ENCODE measurements around the gene BAZ2B.

The BAZ2B gene

DNA sequence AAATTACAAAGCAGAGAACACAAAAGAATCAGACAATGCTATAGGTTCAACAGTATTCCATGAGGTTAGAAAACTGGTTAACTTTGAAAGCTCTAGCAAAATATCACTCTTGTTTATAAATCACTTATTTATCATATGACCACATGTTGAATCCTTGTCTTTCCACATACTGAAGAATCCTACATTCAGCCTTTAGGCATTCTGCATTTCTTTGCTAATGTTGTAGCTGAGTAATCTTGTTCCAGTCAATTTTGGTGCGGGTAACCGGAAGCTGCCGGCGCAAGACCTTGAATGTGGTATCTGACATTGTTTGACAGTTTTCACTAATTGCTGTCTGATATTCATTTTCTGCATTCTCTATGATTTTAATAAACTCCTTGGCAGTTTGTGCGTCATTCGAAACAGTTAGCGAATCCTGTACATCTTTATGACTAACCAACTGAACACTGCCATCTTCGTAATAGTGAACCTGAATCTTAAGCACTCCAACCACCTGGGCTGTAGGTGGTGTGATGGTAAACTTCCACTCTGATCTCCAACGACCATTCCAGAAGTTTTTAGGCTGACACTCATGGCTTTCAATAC is 154.1 kb downstream of the BAZ2B start:
- no peak for DNase-seq (ENCODE audit: low spot score)

DNA sequence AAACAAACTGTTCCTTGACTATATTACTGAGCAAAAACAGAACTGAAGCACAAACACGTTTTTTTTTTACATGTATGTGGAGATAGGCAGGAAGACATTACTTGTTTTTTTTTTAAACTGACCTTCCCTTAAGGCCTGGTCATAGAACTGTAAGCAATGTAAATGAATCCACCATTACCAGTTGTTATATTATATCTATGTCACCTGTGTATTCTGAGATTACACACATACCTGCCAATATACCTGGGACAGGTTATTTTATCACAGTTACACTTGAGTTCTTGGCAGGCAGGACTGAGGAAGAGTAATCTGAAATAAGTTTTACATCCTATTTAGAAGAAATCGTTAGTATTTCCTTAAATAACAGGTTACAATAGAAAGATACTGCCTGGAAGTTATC is 155.3 kb downstream of the BAZ2B start:
- DNase-seq (ENCODE audit: low spot score), result no peak

DNA sequence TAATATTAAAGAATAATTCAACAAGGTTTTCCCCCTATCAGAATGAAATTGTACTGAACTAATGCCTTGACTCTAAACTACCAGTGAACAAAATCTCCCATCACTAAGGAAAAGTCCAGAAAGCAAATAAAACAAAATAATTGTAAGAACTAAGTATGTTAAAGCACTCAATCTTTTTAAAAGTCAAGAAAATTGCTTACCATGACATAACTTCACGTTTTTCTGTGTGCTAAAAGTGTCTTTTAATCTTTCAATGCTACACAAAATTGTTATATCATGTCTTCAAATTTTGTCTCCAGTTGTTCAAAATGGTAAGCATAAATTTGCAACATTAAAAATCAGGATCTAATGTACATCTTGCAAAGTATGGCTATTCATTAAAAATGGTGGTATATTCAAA is 156.1 kb downstream of the BAZ2B start:
- no peak for DNase-seq (ENCODE audit: low spot score)

DNA sequence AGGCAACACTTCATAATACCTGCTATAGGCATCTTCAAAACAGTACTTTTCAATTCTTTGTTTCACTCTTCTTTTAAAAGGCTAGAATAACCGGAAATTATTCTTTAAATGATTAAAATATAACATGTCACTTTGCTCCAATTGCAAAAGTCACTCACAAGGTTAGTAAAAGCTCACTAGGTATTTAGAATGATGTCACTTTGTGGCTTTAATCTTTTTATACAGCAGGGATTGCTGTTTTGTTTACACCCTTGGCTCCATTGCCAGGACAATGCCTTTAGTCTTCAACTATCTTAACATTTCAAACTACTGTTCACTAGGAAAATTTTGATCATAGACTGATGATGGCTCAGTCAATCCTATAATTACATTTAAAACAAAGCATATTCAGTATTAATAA is 157.1 kb downstream of the BAZ2B start:
- DNase-seq (ENCODE audit: low spot score), result no peak

DNA sequence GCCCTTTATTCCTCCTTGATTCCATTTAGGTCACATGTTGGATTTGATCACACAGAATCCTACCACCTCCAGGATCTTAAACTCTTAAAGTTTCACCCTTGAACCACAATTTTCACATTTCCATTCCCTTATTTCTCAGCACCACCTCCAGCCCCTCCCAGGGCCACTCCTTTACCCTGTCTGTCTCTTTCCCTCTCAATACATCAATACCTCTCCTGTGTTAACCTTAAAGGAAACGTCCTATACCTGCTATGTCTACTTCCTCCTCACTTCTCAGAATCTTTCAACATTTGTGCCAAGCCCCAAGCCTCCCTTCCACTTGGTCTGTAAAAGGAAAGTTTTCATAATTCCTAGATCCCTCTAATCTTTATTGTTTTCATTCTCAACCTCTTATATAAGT is 158.8 kb downstream of the BAZ2B start:
- DNase-seq (ENCODE audit: low spot score), result no peak

DNA sequence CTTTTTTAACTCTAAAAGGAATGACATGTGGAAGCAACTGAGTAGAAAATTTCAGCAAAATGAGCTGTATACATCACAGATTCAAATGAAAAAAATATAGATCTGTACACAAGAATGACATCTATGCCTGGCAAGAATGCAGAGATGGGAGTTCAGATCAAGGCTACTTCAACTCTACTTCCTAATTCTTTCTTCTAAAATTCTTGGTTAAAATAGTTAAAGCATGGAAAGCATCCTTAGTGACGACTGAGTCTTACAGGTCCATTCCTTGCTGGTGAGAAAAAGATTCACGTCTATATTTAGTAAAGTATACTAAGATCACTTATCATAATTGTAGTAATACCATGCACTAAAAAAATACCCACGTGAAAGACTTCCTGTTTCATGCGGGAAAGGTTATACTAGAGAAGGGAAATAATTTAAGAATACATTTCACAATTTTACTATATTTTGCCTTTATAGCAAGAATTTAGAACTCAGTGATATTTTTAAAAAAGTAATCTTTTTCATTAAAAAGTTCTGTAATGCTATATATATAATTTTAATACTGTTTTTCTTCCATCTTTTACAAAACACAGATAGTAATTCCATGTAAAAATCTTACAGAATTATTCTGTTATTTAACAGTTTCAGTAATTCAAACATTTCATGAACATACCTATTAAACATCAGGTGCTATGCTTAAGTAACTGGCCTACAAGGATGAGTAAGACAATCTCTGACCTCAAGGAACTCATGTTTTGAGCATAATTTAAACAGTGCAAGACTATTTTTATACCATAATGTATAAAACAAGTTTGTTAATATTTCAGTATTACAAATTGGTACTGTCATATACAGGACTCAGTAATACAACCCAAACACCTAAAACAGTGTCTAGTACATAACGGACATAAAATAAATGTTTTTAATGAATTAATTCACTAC is 159.6 kb downstream of the BAZ2B start:
- DNase-seq (ENCODE audit: low spot score), result no peak

DNA sequence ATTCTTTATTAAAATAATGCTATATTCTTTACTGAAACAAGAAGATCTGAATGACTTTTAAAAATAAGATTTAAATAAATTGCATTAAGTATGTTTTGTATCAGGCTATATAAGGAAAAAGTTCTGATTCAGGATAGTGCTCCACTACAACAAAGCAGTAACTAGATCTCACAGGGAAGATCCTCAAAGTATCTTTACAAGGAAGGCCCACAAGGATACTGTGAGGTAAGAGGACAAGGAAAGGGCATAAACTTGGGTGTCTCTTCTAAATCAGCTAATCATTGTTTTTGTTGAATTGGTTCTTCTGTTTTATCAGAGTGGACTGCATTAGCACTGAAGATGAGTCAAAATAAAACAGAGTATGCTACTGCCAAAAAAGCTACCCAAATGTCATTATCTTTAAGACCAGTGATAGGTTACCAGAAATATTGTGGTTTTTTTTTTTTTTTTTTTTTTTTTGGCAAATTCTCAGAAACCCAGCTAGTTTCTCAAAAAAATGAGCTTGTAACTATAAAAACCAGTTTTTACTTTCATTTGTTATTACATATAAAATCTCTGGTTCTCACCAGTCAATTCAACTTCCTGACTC is 160.9 kb downstream of the BAZ2B start:
- no peak for DNase-seq (ENCODE audit: low spot score)

DNA sequence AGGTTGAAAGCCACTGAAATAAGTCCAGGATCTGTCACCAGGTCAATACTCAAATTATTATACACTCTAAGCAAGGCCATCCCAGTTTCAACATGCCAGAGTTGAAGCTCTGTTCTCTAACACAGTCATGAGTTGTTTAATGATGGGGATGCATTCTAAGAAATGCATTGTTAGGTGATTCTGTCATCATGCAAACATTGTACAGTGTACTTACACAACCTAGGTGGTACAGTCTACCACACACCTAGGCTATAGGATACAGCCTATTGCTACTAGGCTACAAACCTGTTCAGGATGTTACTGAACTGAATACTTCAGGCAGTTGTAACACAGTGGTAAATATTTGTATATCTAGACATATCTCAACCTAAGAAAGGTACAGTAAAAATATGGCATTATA is 162.2 kb downstream of the BAZ2B start:
- DNase-seq (ENCODE audit: low spot score), result no peak

DNA sequence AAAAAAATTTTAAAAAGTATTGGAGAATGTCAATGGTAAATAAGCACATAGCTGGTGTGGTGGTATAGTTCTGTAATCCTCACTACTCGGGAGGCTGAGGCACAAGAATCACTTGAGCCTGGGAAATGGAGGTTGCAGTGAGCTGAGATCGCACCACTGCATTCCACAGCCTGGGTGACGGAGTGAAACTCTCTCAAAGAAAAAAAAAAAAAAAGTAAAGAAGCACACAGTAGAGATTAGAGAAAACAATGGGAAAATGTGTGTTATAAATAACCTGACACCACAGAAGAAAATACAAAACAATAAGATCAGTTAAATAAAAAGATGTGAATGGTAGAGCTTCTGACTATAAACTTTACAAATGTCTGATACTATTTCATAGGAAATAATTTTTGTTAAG is 166.2 kb downstream of the BAZ2B start:
- no peak for DNase-seq (ENCODE audit: low spot score)

DNA sequence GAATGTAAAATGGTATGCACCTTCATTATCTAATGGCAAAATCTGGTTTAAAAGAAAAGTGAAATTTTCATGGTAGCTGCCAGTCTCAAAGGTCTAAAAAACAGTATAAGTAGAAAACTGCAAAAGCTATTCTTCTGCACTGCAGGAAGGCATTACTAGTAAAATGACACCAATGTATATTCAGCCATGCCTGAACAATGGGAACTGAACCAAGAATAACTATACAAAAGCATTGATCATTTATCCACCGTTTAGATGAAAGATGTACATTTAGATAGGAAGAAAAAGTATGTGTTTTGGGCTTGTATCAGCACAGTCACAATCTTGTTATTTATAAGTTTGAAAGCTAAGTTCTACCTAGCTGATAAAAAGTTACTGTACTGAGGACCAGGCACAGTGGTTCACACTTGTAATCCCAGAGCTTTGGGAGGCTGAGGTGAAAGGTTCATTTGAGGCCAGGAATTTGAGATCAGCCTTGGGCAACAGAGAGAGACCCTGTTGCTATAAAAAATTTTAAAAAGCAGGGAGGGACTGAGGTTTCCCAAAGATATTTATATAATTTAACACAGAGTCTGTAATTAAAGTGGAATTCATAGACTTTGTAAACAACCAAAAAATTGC is 166.7 kb downstream of the BAZ2B start:
- DNase-seq (ENCODE audit: low spot score), result no peak

DNA sequence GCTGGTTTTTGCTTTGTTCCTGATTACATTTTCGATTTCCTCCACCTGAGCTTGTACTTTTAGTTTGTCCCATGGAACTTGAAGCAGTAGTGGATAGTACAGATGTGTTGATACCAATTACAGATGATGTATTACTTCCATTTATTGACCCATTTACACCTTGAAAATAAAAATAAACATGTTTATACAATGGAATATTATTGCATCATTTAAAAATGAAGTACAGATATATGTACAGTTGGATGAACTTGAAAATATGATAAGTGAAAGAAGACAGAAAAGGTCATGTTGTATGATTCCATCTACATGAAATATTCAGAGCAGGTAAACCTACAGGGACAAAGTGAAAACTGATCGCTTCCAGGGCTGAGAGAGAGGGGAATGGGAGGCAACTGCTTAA is 169.5 kb downstream of the BAZ2B start:
- no peak for DNase-seq (ENCODE audit: low spot score)

DNA sequence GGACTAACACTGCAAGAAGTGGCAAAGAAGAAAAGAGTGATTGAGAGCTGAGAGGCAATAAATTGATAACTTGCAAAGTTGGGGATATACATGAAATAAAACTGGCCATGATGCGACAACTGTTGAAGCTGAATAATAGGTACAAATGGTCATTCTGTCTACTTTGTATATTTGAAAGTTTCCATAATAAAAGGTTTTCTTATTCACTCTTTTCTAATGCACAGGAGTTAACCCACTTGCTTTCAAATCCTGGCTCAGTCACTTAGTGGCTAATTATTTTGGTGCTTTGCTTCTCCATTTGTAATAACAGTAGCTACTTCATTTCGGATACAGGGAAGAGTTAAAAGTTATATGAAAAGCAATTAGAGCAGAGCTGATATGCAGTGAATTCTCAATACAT is 170.1 kb downstream of the BAZ2B start:
- DNase-seq (ENCODE audit: low spot score), result no peak

DNA sequence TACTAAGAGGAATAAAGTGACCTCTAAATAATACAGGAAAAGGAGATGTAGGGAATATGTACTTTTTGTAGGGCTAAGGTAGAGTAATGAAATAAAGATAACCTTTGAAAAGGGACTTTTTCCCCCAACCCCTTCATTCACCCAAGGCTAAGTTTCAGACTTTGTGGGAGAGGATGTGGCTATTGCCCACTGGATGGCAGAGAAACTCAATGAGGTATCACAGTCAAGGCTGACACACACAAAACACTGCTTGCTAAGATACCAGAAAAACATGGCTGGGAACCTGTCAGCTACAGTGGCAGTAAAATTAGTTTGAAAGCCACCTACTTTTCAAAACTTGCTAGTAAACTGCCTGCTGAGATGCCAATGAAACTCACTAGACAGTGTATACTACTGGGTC is 171.0 kb downstream of the BAZ2B start:
- DNase-seq (ENCODE audit: low spot score), result no peak

DNA sequence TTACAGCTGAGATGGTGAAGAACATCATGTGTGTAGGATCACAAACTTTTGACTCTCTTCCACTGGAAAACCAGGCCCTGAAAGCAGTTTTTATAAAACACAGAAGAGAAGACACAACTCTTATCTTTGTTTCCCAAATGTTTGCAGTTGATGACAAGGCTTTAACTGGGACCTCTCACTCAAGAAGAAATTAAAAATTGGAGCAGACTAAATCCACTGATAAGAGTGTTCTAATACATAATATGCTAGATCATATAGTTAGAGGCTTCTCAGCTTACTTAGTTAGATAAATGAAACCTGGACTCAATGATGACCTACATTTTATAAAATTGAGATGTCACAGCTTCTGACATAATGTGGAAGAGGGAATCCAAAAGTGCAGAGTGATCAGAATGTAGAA is 171.6 kb downstream of the BAZ2B start:
- DNase-seq (ENCODE audit: low spot score), result no peak

DNA sequence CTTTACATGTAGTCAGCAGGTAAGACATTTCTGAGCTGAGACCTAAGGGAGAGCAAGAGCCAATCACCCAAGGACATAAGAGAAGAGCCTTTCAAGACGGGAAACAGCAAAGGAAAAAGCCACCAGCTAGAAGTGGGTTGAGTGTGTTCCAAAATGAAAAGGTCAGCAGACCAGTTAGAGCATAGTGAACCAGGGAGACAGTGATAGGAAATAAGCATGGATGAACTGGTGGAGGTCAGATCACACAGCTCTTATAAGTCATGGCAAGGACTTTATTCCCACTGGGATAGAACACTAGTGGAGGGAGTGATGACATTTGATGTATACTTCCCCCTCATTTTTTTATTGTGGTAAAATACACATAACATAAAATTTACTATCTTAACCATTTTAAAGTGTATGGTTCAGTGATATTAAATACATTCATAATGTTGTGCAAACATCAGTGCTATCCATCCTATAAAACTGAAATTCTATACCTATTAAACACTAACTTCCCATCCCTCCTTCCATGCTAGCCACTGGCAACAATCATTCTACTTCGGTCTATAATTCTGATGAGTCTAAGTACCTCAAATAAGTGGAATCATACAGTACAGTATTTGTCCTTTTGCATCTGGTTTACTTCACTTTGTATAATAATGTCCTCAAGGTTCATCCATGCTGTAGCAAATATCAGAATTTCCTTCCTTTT is 174.0 kb downstream of the BAZ2B start:
- DNase-seq (ENCODE audit: low spot score), result no peak

DNA sequence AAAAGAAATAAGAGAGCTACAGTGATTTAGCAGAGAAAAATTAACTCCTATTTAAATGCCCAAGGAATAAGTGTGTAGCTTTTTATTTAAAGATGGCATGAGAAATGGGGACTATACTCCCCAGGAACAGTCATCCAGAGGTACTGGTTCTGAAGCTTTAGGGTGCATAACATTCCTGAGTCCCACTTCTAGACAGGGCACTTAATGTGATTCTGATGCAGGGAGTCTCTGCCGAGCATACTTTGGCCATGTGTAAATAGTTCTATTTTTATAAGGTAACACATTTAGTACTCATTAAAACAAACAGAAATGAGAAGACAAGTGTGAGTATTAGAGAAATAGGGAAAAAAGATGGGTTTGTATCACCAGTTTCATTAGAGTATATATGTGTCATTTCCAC is 175.2 kb downstream of the BAZ2B start:
- no peak for DNase-seq (ENCODE audit: low spot score)

DNA sequence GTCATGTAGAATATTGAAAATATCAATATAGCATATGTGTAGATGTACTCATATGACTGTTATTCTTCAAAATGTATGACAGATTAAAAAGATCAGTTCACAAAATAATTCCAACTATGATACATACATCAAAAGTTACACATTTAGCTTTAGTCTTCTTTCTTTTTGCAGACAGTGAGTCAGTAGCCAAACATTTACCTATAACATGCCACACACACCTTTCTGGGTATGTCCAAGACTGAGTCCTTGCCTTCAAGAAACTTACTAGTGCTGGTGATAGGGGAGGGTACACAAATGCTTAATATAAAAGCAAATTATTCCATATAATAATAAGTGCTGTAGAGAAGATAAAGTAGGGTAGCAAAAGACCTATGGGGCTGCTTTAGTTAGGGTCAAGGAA is 176.9 kb downstream of the BAZ2B start:
- DNase-seq (ENCODE audit: low spot score), result no peak

DNA sequence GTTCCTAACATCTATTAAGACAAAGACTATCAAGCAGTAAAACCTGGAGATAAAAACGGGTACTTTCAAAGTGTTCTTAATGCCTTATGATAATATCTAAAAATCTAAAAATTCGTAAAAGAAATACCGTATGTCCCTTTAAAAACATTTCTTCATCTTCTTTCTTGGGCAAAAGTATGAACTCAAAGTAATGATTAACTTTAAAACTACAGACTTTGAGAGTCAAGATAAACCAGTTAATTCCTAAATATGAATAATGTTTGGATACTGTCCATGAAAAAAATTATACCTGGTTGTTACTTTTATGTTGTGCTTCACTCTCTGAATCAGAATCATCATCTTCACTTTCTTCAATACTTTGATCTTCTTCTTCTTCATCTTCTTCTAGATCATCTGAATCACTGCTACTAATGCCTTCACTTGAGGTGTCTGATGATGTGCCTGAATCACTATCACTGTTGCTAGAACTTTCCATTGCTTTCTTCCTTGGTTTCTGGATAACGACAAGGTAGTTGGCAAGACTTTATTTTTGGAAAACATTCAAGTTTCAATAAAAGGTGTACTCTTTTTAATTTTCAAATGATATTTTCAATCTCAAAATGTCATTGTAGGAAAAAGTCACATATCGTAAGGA is 177.5 kb downstream of the BAZ2B start:
- DNase-seq (ENCODE audit: low spot score), result no peak

DNA sequence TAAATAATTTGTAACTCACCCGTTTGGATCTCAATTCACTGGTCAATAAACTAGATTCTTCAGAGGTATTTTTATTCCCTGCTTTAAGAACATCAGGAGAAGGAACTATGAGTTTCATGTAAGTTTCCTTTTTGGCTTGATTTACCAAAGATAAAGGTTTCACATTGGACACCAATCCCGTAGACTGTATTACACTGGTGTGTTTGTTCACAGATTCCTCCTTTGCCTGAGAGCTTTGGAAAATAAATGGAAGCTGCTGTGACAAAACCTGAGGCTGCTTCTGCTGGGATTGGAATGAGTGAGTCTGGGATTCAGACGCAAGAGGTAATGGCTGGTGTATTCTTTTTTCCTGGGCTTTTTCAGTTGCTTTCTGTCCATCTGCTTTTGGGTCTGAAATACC is 178.1 kb downstream of the BAZ2B start:
- no peak for DNase-seq (ENCODE audit: low spot score)

DNA sequence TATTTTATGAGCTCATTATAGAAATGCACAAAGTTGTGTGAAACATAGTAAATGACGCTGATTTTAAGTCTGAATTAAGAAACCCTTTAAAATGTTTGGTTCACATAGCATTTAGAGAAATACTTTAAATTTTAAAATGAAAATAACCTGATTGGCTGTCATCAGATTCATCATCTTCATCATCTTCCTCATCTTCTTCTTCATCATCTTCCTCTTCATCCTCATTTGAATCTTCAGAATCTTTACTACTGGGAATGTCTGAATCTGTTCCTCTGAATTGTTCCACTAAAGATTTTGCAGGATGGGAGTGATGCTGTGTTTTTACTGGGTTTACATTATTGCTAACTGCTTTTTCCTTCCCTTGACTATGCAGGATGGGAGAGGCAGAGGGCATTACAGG is 183.7 kb downstream of the BAZ2B start:
- no peak for DNase-seq (ENCODE audit: low spot score)

DNA sequence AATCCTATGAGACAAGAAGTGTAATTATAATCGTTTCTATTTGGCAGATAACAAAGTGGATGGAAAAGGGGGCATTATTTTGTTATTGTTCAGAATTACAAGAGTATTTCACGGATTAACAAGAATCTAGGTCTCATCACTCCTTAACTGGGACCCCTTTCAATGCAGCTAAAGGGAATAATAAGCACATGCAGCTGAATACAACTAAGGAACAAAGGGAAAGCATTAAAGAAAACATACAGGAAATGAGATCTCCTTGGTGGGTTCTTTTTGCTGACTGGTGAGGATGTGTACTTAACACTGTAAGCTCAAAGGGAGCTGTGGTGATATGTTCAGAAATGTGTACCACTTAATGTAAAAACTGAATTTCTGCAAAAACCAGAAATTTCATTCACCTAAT is 189.3 kb downstream of the BAZ2B start:
- DNase-seq (ENCODE audit: low spot score), result no peak

DNA sequence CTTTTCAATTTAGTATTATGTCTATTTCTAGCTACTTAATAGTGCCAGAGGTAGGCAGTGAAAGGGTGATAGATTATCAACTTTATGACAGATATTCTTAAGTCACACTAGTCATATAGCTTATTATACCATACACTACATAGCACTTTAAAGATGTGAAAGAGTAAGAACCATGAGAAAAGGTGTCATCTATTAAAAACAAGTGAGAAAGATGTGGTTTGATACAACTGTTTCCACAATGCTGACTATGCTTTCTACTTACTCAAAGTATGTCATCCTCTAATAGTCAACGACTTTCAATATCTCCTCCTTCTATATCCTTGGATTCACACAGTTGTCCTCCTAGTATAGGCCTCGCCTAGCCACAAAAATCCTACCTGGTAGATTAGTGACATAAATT is 196.9 kb downstream of the BAZ2B start:
- no peak for DNase-seq (ENCODE audit: low spot score)

All from cerebellar cortex (tissue), 1 donor.